ENCODE results near the gene ACP4.

- no peak for TF ChIP-seq ZFX (IDR thresholded peaks at IDR 0.05; ENCODE audit: borderline replicate concordance)
- TF ChIP-seq, protein P1, sequence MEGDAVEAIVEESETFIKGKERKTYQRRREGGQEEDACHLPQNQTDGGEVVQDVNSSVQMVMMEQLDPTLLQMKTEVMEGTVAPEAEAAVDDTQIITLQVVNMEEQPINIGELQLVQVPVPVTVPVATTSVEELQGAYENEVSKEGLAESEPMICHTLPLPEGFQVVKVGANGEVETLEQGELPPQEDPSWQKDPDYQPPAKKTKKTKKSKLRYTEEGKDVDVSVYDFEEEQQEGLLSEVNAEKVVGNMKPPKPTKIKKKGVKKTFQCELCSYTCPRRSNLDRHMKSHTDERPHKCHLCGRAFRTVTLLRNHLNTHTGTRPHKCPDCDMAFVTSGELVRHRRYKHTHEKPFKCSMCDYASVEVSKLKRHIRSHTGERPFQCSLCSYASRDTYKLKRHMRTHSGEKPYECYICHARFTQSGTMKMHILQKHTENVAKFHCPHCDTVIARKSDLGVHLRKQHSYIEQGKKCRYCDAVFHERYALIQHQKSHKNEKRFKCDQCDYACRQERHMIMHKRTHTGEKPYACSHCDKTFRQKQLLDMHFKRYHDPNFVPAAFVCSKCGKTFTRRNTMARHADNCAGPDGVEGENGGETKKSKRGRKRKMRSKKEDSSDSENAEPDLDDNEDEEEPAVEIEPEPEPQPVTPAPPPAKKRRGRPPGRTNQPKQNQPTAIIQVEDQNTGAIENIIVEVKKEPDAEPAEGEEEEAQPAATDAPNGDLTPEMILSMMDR (IDR thresholded peaks at IDR 0.05) = no peak
Observed at GRCh38 chr19:50822661-50823208, 32.5 kb downstream of the ACP4 start.

All from 22Rv1 (cell line).